SIG-M5 treated with dmso at 0.1 percent for 504 hours (cell line): Measurements from ENCODE around the gene ZBTB4.

Source experiments
- DNase-seq: peaks from one replicate; lab custom pipeline; 2025; ENCODE audit not compliant: unreplicated experiment; lab: John Stamatoyannopoulos, UW

Gene ZBTB4

DNA sequence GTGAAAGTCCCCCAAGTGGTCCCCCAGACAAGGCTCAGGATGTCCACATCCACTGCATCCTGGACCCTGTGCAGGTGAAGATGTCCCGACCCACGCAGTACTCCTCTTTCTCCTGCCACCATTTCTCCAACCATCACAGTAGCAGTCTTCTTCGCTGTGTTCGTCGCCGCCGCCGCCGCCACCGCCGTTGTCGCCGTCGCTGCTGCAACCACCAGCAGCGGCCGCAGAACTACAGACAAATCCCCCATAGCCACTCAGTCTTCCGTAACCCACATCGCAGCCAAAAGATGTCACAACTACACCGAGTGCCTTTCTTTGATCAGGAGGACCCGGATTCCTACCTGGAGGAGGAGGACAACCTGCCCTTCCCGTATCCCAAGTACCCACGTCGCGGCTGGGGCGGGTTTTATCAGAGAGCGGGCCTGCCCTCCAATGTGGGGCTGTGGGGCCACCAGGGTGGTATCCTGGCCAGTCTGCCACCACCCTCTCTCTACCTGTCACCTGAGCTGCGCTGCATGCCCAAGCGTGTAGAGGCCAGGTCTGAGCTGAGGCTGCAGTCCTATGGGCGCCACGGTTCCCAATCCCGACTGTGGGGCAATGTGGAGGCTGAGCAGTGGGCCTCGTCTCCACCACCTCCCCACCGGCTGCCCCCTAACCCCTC, 53.1 kb downstream of the ZBTB4 start:
- DNase-seq: no peak

DNA sequence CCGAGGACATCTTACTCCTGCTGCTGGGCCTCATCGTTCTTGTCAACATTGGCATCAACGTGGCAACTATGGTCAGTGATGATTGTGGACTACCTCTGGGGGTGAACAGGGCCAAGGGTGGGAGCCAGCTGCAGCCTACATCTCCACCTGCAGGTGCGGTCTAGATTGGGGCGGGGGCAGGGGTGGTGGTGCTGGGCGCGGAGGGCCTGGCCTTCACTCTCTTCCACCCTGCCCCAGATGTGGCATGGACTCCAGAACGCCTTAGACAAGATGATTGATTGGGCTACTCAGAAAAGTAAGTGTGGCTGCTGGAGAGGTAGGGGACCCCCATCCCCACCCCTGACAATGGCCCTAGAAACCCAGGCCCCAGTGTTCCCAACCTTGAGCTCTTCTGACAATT, 53.7 kb downstream of the ZBTB4 start:
- DNase-seq: no peak

DNA sequence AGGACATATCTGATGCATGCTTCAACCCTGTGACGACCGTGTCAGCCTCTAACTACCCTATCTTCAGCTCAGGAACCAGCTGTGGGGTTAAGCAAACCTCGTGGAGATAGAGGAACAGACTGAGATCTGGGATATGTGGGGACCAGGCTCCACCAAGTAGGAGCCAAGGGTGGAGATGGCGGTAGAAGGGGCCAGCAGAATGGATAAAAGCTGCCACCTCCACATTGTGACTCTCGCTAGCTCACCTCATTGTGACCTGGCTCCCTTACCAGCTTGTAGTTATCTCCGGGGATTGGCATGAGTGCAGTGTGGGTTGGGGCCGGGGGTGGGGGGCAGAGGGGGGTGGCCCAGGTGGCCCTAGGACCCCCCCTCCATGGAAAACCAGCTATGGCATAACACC, 54.1 kb downstream of the ZBTB4 start, which contains the start of gene SPEM2:
SPEM2 (plus strand) TSS at position 301 of the 400 bp plus-strand sequence; CDS start at position 374, 73 bp downstream.
- DNase-seq: no peak

DNA sequence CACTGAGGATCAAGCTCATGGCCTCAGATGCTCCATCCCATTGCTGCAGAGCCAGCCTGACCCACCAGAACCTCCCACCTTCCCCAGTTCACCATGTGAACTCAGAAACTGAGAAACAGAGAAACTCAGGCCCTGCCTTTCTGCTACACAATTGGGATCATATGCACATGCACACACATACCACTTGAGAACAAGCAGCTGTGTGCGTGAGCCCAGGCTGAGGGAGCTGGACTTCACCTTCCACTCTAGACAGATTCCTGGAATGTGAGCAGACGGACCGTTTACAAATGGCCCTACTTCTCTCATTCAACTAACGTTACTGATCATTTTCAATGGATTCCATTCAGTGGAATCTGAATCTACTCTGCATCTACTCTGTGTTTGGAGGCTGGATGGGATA, 55.8 kb downstream of the ZBTB4 start:
- no peak for DNase-seq

DNA sequence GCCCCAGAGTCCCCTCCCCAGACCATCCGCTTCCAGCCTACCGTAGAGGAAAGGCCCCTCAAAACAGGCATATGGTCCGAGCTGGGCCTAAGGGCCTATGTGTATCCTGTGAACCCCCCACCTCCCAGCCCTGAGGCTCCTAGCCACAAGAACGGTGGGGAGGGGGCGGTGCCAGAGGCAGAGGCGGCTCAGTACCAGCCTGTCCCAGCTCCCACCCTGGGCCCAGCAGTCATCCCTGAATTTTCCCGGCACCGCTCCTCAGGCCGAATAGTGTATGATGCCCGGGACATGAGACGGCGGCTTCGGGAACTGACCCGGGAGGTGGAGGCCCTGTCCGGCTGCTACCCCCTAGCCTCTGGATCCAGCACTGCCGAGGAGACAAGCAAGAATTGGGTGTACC, 58.2 kb downstream of the ZBTB4 start:
- no peak for DNase-seq

DNA sequence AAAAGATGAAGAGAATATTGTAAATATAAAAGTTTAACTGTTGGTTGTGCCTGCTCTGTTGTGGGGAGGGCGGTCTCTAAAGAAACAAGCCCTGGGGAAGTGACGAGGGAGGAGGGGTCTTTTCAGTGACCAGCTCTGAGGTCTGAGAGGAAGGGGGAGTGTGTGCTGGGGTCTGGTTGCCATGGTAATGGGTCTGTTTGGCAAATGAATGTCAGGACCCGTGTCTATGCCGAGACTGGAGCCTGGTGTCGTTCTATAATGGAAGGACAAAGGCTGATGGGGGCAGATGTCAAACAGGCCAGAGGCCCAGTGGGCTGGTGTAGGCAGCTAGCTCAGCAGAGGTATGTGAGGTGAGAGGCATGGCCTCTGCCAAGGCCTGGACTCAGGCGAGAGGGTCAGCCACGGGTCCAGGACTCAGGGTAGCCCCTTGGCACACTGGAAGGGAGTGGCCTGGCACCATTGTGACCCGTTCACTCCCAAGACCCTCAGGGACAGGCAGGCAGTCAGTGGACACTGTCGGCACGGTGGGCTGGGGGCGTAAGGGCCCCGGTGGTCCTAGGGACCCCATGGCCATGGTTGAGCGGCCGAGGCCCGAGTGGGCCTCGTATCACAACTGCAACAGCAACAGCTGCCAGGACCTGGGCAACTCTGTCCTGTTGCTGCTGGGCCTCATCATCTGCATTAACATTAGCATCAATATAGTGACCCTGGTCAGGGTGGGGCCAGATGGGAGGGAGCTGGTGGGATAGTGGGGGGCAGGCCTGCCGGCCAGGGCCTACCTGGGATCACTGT, 59.4 kb downstream of the ZBTB4 start, which contains the start of gene SPEM1:
SPEM1 (plus strand) TSS at position 506 of the 792 bp plus-strand sequence; CDS start at position 567, 61 bp downstream.
- no peak for DNase-seq

DNA sequence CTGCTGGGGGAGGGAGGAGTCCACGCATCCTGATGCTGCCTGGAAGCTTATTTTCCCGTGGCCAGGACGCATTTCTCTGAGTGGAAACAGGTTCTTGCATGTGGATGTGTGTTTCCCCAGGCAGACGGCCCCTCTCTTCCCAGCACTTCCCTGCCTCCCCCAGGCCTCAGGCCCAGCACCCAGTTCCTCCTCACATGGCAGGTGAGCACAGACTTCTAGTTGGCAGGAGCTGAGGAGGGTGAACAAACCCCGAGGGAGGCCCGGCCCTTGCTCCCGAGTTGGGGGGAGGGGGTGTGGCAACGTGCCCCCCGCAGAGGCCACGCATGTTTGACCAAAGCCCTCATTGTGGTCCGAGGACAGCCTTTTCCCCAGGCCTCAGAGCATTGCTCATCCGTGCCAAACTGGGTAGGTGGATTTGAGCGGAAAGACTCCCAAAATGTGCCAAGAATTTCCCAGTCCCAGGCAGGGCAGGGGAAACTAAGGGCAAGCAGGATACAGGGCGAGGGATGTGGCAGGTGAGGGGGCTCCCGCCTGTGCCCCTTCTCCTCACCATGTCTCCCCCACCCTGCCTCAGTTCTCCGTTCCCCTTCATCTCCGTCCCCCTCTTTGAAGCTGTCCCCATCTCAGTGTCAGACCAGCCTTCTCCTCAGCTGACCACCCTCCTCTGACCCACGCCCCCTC, 60.8 kb downstream of the ZBTB4 start:
- no peak for DNase-seq

DNA sequence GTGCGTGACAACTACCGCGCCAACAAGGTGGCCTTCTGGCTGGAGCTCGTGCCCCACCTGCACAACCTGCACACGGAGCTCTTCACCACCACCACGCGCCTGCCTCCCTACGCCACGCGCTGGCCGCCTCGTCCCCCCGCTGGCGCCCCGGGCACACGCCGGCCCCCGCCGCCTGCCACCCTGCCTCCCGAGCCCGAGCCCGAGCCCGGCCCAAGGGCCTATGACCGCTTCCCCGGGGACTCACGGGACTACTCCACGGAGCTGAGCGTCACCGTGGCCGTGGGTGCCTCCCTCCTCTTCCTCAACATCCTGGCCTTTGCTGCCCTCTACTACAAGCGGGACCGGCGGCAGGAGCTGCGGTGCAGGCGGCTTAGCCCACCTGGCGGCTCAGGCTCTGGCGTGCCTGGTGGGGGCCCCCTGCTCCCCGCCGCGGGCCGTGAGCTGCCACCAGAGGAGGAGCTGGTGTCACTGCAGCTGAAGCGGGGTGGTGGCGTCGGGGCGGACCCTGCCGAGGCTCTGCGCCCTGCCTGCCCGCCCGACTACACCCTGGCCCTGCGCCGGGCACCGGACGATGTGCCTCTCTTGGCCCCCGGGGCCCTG, 62.3 kb downstream of the ZBTB4 start:
- no peak for DNase-seq

DNA sequence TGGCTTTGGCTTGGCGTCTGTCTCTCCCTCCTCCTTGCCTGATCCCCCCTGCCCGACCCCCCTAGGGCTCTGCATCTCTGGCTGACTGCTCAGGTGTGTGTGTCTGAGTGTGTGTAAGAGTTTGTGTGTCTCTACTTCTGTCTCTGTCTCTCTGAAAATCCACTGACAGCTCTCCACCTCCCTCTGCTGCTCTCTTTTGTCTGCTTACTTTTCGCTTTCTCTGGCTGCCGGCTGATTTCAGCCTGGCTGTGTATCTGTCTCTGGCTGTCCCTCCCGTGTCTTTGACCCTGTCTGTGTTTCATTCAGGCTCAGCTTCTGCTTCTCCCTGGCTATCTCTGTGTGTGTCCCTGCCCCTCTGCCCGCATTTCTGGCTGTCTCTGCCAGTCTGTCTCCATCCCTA, 63.1 kb downstream of the ZBTB4 start:
- no peak for DNase-seq

DNA sequence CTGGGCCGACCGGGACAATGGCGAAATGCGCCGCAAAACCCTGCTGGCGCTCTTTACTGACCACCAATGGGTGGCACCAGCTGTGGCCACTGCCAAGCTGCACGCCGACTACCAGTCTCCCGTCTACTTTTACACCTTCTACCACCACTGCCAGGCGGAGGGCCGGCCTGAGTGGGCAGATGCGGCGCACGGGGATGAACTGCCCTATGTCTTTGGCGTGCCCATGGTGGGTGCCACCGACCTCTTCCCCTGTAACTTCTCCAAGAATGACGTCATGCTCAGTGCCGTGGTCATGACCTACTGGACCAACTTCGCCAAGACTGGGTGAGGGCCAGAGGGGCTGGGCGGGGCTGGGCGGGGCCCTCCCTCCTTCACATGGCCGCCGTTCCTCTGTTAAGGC, 63.6 kb downstream of the ZBTB4 start:
- no peak for DNase-seq

DNA sequence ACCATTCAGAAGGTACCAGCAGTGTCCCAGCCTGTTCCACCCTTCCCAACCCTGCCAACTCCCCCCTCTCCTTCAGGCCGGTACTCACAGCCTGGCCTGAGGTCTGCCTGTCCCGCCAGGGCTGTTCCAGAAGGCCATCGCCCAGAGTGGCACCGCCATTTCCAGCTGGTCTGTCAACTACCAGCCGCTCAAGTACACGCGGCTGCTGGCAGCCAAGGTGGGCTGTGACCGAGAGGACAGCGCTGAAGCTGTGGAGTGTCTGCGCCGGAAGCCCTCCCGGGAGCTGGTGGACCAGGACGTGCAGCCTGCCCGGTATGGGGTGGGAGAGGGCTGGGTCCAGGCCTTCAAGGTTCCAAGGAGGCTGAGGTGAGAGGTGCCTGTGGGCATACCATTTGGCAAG, 64.6 kb downstream of the ZBTB4 start:
- no peak for DNase-seq

DNA sequence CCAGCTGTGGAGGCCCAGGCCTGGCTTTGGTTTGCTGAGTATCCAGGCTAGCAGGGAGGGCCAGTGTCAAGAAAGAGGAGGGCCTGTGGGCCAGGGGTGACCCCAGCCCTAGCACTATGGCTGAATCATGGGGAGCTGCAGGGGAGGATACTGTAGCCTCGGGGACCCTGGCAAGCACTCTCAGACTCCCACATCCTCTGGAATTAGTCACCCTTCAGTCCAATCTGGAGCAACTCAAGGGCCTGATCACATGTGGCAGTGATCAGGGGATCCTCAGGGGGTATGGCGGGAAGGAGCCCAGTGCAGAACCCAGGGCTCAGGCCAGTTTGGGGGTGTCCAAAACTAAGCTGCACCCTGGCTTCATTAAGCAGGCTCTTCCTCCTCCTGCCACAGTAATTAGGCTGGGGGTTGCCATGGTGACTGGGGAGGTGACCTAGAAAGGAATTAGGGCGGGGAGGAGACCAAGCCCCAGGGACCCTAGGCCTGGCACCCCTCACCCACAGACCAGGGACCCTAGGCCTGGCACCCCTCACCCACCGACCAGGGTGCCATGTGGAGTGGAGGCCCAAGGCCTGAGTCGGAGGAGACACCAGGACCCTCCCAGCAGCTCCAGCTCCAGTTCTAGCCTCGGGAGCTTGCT, 66.0 kb downstream of the ZBTB4 start:
- no peak for DNase-seq

DNA sequence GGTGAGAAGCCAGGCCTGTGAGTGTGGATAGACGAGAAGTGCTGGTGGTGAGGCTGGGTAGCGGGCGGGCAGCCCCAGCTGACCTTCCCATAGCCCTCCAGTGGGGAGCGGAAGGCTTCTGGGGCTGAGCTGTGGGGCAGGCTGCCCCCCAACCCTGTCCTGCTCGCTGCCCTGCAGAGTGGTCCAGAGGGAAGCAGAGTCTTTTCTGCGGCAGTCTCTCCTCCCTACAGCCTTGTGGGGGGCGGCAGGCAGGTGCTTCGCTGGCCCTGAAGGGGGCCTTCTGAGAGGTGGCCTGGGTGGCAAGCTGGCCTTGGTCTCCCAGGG, 68.0 kb downstream of the ZBTB4 start:
- no peak for DNase-seq

DNA sequence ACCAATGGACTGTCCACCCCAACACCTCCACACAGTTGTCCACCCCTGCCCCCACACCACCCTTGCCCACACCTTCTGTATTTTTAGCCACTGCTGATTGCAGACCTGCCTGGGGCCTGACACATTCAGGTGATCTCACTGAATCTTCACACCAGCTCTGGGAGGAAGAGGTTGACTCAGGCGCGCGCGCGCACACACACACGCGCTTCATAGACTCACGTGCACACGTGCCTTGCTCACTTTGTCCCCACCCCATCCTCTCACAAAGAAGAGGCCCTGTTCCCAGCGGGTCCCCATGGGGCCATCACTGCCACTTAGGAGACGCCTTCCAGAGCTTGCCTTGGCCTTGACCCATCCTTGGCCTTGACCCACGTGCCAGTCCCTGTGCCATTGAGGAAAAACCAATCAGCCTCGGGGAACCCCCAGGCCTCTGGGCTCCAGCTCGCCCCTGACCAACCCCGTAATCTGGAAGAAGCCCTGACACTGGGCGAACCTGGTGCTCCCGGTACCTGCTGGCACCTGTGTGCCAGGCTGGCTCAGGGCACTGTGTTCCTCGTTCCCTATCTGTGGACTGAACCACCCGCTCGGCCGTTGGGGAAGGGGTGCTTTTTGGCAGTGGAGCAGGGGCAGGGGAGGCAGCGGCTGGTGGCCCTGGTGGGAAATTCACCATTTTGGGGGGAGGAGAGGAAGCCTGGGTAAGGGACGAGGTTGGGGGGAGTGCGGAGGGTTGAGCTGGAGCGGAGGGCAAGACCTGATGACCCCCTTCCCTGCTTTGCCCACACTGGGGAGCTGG, 68.6 kb downstream of the ZBTB4 start:
- no peak for DNase-seq

DNA sequence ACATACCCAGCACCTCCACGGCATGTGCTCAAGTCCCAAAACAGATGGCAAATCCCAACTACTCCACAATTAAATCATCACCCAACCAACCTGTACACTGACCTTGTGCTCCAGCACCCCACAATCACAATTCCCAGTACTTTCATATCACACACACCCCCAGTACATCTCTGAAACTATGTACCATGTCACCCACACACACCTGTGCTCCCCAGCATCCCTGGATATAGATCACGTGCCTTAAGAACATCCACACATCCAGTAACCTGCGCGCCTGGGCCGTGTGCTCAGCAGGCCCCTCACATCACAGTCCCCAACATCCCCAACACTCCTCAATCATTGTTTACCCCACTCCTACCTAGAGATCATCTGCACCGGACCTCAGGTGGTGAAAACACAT, 69.7 kb downstream of the ZBTB4 start:
- no peak for DNase-seq
